ENCODE data around the gene GRM4. TPM values are rescaled to one million over a fixed set of nuclear protein-coding genes. Genes with fewer than 3 reads are reported as not detected.

GRM4 gene
- total RNA-seq, 1 experiment from 2014 or later = 0.41 TPM

DNA sequence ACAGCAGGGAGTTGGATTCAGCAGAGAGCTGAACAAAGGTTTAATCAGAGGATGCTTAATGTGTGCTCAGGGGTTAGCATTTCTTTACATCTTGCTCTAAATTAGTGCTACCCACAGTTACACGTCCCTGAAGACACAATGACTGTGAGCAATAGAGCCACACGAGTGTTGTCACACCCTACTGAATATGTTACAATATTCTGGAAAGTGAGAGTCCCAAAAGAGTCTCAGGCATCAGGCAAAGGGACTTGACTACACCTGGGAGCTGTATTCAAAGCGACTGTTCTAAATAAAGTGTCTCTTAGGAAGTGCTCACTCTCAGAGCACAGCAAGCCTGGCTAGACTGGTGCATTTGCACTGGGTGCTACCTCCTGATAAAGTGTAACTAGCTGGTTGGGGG lies 108.7 kb downstream of the GRM4 start:
- ChIA-PET POLR2A (ENCODE audit: low non-redundant PET) (no interaction called here), CTCF (no interaction called here)
- intact Hi-C loops (cut with micrococcal nuclease; ENCODE audit: unreplicated experiment) = loop anchor here (10.0 kb wide), 1 partner anchor 452 kb away; the partner anchor contains the start of gene BAK1
- no peaks in the 10 kb centered on the region for H3K4me1 ChIP-seq (ENCODE audit: insufficient read depth, low read length, poor library complexity, severe bottlenecking)
- TF ChIP-seq, protein P1, sequence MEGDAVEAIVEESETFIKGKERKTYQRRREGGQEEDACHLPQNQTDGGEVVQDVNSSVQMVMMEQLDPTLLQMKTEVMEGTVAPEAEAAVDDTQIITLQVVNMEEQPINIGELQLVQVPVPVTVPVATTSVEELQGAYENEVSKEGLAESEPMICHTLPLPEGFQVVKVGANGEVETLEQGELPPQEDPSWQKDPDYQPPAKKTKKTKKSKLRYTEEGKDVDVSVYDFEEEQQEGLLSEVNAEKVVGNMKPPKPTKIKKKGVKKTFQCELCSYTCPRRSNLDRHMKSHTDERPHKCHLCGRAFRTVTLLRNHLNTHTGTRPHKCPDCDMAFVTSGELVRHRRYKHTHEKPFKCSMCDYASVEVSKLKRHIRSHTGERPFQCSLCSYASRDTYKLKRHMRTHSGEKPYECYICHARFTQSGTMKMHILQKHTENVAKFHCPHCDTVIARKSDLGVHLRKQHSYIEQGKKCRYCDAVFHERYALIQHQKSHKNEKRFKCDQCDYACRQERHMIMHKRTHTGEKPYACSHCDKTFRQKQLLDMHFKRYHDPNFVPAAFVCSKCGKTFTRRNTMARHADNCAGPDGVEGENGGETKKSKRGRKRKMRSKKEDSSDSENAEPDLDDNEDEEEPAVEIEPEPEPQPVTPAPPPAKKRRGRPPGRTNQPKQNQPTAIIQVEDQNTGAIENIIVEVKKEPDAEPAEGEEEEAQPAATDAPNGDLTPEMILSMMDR (conservative IDR thresholded peaks at IDR 0.05; ENCODE audit: low read depth, low read length) = no peak
- TF ChIP-seq EZH2 (IDR thresholded peaks at IDR 0.05; ENCODE audit: borderline replicate concordance, low read depth, low read length, poor library complexity, severe bottlenecking) = no peak
- BruUV-seq (replicated peaks) = no TSS peak
- no peaks in the 10 kb centered on the region for H3K36me3 ChIP-seq (ENCODE audit: insufficient read depth, low read length, poor library complexity, severe bottlenecking)
- no peak overlapping the region for H3K27ac ChIP-seq (ENCODE audit: low read depth, low read length, poor library complexity, severe bottlenecking)
- no peaks in the 10 kb centered on the region for H3K27me3 ChIP-seq (replicated peaks; ENCODE audit: insufficient read depth, low read depth, low read length, poor library complexity)
- H3K4me3 ChIP-seq (ENCODE audit: low read depth, low read length, poor library complexity, severe bottlenecking) = no peak overlapping the region
- no peak for DNase-seq (ENCODE audit: low spot score)
- H3K9me3 ChIP-seq (ENCODE audit: low read depth, low read length, poor library complexity, severe bottlenecking) = no peaks in the 10 kb centered on the region

DNA sequence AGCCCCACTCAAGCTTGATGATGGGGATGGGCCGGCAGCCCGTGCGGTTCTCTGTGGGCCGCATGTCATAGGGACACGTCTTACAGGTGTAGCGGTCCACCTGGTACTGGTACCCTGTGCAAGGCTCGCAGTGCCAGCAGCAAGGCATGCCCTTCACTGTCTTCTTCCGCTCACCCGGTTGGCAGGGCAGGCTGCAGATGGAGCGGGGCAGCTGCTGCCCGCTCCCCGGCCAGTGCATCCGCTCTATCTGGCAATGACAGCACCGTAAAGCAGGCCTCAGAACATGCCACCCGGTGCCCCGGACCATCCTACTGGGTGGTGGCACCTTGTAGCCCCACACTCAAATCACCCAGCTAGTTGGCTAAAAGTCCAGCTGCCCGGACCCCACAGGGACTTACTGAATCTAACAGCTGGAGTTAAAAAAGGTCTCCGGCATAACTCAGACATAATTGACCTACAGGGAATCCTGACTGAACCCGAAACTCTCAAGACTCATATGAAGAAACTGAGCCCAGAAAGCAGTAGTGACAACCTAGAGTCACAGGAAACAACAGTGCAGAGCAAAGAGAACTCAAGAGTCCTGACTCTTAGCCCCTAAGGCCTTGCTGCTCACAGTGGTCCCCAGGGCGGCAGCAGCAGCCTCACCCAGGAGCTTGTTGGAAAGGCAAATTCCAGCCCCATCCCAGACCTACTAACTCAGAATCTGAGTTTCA lies 109.4 kb downstream of the GRM4 start:
- ChIA-PET POLR2A (ENCODE audit: low non-redundant PET) (no interaction called here), CTCF (no interaction called here)
- H3K4me3 ChIP-seq (ENCODE audit: low read depth, low read length, poor library complexity, severe bottlenecking) = no peak overlapping the region
- H3K36me3 ChIP-seq (ENCODE audit: insufficient read depth, low read length, poor library complexity, severe bottlenecking) = no peaks in the 10 kb centered on the region
- intact Hi-C loops (cut with micrococcal nuclease; ENCODE audit: unreplicated experiment) = loop anchor here (10.0 kb wide), 1 partner anchor 452 kb away; the partner anchor contains the start of gene BAK1
- TF ChIP-seq EZH2 (IDR thresholded peaks at IDR 0.05; ENCODE audit: borderline replicate concordance, low read depth, low read length, poor library complexity, severe bottlenecking) = no peak
- TF ChIP-seq, protein P1 (conservative IDR thresholded peaks at IDR 0.05; ENCODE audit: low read depth, low read length) = no peak
- H3K9me3 ChIP-seq (ENCODE audit: low read depth, low read length, poor library complexity, severe bottlenecking) = no peaks in the 10 kb centered on the region
- H3K27me3 ChIP-seq (replicated peaks; ENCODE audit: insufficient read depth, low read depth, low read length, poor library complexity) = no peaks in the 10 kb centered on the region
- H3K4me1 ChIP-seq (ENCODE audit: insufficient read depth, low read length, poor library complexity, severe bottlenecking) = no peaks in the 10 kb centered on the region
- H3K27ac ChIP-seq (ENCODE audit: low read depth, low read length, poor library complexity, severe bottlenecking) = no peak overlapping the region
- DNase-seq (ENCODE audit: low spot score) = no peak
- no TSS peak for BruUV-seq (replicated peaks)

GRCh38 chr6:34035704-34036356 lies 110.1 kb downstream of the GRM4 start:
- H3K9me3 ChIP-seq (ENCODE audit: low read depth, low read length, poor library complexity, severe bottlenecking) = no peaks in the 10 kb centered on the region
- BruUV-seq (replicated peaks) = no TSS peak
- no peaks in the 10 kb centered on the region for H3K36me3 ChIP-seq (ENCODE audit: insufficient read depth, low read length, poor library complexity, severe bottlenecking)
- intact Hi-C loops (cut with micrococcal nuclease; ENCODE audit: unreplicated experiment) = loop anchor here (10.0 kb wide), 1 partner anchor 451 kb away; the partner anchor contains the start of gene BAK1
- DNase-seq (ENCODE audit: low spot score) = no peak
- H3K27me3 ChIP-seq (replicated peaks; ENCODE audit: insufficient read depth, low read depth, low read length, poor library complexity) = no peaks in the 10 kb centered on the region
- H3K27ac ChIP-seq (ENCODE audit: low read depth, low read length, poor library complexity, severe bottlenecking) = no peak overlapping the region
- H3K4me3 ChIP-seq (ENCODE audit: low read depth, low read length, poor library complexity, severe bottlenecking) = no peak overlapping the region
- ChIA-PET POLR2A (ENCODE audit: low non-redundant PET) (no interaction called here), CTCF (no interaction called here)
- no peaks in the 10 kb centered on the region for H3K4me1 ChIP-seq (ENCODE audit: insufficient read depth, low read length, poor library complexity, severe bottlenecking)
- TF ChIP-seq EZH2 (IDR thresholded peaks at IDR 0.05; ENCODE audit: borderline replicate concordance, low read depth, low read length, poor library complexity, severe bottlenecking) = no peak
- TF ChIP-seq, protein P1 (conservative IDR thresholded peaks at IDR 0.05; ENCODE audit: low read depth, low read length) = no peak
